ENCODE data around the gene RMDN2.
"Not testable (repeated sequence)": the region's sequence is repeated elsewhere in the genome, so short reads cannot be mapped to it uniquely, and the experiment has no call there.

Gene RMDN2

DNA sequence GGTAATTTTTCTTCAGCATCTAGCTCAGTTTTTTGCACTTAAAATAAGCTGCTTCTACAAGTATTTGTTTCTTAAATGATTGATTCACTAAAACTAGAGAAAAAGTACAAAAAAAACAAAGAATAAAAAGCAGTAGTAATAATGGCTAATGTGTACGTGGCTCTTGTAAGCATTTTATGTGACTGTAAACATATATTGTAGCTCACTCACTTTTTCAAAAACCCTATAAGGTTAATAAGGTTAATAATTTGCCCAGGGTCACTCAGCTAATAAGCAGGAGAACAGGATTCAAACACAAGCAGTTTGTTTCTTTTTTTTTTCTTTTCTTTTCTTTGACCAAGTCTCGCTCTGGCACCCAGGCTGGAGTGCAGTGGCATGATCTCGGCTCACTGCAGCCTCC, 67.5 kb downstream of the RMDN2 start:
- DNase-seq (ENCODE audit: low read depth, low spot score), result no peak

GRCh38 chr2:37993143-37993542, 68.1 kb downstream of the RMDN2 start:
- no peak for DNase-seq (ENCODE audit: low read depth, low spot score)

DNA sequence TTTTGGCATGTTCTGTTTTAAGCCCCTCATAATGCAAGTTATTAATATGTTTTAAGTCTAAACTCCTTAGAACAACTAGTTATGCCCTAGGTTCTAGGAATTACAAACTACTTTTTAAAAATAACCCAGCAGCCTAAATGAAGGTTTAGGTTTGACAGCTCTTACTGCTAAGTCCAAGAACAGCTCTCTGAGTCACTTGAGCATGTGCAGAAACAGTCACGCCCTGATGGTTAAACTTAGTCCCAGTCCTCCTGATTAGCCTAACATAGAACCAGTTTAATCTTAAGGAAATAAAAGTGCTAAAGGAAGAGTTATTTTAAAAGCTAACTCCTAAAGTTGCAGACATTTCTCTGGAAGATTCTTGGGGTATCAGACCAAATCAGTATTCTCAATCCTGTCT, 72.5 kb downstream of the RMDN2 start:
- no peak for DNase-seq (ENCODE audit: low read depth, low spot score)

GRCh38 chr2:38000485-38001222, 75.6 kb downstream of the RMDN2 start:
- DNase-seq (ENCODE audit: low read depth, low spot score), result no peak

DNA sequence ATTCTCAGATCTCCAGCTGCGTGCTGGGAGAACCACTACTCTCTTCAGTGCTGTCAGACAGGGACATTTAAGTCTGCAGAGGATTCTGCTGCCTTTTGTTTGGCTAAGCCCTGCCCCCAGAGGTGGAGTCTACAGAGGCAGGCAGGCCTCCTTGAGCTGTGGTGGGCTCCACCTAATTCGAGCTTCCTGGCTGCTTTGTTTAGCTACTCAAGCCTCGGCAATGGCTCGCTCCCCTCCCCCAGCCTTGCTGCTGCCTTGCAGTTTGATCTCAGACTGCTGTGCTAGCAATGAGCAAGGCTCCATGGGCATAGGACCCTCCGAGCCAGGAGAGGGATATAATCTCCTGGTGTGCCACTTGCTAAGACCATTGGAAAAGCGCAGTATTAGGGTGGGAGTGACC, 85.1 kb downstream of the RMDN2 start:
- DNase-seq (ENCODE audit: low read depth, low spot score), result not testable (repeated sequence)

GRCh38 chr2:38010995-38011394, 85.9 kb downstream of the RMDN2 start:
- no peak for DNase-seq (ENCODE audit: low read depth, low spot score)

DNA sequence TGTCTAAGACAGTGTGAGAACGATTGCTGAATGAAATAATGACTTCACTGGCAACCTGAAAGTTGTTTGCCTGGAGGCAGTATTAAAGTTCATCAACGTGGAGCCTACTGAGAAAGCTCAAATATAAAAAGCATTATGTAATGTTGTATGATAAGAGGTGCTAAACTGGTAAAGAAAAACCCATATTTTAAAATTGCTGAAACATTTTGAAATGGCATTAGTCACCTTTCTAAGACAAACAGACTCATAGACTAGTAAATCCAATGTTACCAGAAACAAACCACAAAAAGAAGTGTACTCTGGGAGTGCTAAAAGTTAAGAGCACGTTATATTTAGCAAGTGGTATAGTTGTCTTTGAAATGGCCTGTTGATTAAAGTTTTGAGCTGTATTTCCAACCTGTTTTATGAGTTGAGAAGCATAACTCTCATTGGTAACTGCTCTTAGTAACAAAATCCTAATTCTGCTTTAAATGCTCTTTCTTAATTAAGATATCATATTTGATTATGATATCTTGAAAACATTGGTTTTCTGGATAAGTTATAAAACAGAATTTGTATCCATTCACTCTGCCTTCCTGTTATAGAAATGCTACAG, 88.2 kb downstream of the RMDN2 start:
- no peak for DNase-seq (ENCODE audit: low read depth, low spot score)

GRCh38 chr2:38016219-38016618, 91.1 kb downstream of the RMDN2 start:
- no peak for DNase-seq (ENCODE audit: low read depth, low spot score)

DNA sequence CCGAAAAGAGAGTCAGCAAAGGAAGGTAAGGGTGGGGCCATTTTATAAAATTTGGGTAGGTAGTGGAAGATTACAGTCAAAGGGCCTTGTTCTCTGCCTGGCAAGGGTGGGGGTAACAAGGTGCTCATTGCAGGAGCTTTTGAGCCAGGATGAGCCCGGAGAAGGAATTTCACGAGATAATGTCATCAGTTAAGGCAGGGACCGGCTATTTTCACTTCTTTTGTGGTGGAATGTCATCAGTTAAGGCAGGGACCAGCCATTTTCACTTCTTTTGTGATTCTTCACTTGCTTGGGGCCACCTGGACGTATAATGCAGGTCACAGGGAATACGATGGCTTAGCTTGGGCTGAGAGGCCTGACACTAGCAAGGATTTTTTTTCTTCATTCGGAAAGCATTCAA, 92.7 kb downstream of the RMDN2 start:
- no peak for DNase-seq (ENCODE audit: low read depth, low spot score)

- not testable (repeated sequence) for DNase-seq (ENCODE audit: low read depth, low spot score)
These were observed 95.4 kb downstream of the RMDN2 start for GRCh38 chr2:38020359-38021069.

GRCh38 chr2:38021589-38021988, 96.5 kb downstream of the RMDN2 start:
- no peak for DNase-seq (ENCODE audit: low read depth, low spot score)

DNA sequence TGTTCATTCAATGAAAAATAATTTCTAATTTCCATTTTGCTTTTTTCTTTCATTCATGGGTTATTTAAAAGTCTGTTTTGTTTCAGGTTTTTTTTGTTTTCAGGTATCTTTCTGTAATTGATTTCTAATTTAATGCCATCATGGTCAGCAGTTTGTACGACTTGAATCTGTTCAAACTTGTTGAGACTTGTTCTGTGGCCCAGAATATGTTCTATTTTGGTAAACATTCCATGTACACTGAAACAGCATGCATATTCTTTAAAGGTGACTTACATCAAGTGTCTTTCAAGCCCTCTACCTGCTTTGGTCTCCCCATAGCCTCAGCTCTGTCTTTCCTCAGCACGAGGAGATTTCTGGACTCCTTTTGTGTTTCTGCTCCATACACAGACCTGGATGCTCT, 101.8 kb downstream of the RMDN2 start:
- DNase-seq (ENCODE audit: low read depth, low spot score), result no peak

- DNase-seq (ENCODE audit: low read depth, low spot score), result no peak
These were observed 103.7 kb downstream of the RMDN2 start for GRCh38 chr2:38028829-38029228.

DNA sequence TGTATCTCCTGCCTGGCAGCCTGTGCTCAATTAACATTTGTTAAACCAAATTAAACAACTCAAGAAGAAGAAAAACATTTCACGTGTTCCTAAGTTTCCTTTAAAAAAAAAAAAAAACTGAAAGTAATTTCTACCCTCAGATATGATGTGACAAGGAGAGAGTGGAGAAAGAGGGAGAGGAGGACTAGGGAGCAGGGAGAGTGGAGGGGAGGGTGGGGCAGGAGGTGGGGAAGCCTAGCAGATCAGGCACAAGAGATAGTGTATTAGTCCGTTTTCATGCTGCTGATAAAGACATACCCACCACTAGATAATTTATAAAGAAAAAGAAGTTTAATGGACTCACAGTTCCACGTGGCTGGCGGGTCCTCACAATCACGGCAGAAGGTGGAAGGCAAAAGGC, 104.4 kb downstream of the RMDN2 start:
- no peak for DNase-seq (ENCODE audit: low read depth, low spot score)

DNA sequence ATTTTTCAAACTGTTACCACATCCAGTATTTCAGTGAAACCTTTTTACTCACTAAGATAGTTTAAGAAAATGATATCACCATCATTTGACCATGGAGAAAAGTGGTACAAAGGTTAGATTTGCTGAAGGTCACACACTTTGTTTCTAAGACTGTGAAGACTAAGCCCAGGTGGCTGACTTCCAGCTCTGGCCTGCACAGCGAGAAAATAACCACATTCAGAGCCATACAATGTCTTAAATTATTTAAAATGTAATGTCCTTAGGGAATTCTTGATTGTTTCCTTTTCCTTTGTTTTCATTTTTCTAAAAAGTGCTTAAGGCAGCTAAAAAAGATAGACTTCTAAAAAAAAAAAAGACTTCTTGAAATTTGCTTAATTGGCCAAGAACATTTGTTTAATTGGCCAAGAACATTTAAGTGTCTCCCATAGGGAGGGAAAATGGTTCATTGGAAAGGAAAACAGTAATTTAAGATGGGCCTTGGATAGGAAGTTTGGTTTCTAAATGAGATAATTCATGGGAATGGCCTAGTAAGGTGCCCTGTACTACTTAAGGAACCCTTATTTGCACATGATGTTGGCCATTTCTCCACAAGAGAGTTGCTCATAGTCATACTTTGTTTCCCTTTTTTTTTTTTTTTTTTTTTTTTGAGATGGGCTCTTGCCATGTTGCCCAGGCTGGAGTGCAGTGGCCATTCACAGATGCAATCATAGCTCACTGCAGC, 105.7 kb downstream of the RMDN2 start:
- DNase-seq (ENCODE audit: low read depth, low spot score), result peak; percentile 67

- DNase-seq (ENCODE audit: low read depth, low spot score), result no peak
These were observed 107.9 kb downstream of the RMDN2 start for GRCh38 chr2:38032946-38033345.

GRCh38 chr2:38033646-38034045, 108.6 kb downstream of the RMDN2 start:
- no peak for DNase-seq (ENCODE audit: low read depth, low spot score)

- DNase-seq (ENCODE audit: low read depth, low spot score), result no peak
These were observed 110.9 kb downstream of the RMDN2 start for GRCh38 chr2:38035968-38036367.

- DNase-seq (ENCODE audit: low read depth, low spot score), result no peak
These were observed 112.2 kb downstream of the RMDN2 start for GRCh38 chr2:38037325-38037724.

DNA sequence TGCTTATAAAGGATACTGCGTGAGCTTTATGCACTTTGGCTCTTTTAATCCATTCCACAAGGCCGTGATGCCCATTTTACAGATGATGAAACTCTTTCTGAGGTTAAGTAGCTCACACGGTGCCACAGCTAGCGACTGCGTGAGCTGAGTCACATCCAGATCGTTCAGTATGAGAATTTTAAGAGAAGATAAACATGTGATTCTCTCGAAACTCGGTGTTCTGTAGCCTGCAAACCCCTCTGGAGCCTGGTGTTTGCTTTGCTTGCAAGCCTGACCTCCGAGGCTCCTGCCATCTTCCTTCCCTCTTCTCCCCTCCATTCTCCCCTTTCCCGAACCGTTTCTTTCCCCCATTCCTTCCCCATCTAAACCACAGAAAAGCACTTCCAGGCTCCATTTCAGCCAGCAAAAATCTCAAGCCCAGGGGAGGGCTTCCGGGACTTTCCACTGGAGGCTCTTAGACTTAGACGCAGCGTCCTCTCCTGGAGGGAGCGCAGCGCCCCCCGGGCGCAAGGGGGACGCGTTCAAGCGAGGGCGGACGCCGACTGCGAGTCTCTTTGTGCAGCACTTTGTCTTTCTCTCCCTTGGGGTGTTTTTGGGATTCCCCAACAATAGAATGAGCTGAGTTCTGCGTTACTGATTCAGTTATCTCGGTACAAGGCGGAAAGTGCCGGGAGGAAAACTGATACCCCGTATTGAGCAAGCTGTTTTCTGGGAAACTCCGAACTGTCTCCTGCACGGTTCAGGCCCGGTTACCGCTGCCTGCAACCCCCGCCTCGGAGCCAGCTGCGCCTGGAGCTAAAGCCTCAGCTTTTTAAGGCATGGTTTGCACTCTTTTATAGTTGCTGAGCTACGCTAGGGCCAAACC, 112.9 kb downstream of the RMDN2 start:
- peak; percentile 71 for DNase-seq (ENCODE audit: low read depth, low spot score)

DNA sequence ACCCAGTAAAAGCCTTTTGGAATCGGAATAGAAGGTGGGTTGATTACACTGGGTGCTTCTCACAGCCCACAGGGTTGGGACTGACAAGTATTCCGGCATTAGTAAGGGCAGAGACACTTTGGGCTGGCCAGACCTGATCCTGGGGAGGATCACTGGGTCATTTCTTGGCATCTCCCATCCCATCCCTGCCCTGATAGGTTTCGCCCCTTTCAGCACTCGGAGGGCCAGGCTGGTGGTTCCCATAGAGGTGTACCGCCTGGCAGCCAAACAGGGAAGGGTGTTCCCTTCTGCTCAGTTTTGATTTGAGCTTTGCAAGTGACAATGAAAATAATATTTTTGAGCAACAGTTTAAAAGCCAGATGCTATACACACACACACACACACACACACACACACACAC, 113.6 kb downstream of the RMDN2 start:
- no peak for DNase-seq (ENCODE audit: low read depth, low spot score)

Measured in smooth muscle cell of the brain vasculature (primary cell).